ENCODE measurements around the gene EMILIN1. TPM values are rescaled to one million over a fixed set of nuclear protein-coding genes. Genes with fewer than 3 reads are reported as not detected.

EMILIN1 gene
- total RNA-seq, 1 donor from 2014 or later, result 180 TPM

DNA sequence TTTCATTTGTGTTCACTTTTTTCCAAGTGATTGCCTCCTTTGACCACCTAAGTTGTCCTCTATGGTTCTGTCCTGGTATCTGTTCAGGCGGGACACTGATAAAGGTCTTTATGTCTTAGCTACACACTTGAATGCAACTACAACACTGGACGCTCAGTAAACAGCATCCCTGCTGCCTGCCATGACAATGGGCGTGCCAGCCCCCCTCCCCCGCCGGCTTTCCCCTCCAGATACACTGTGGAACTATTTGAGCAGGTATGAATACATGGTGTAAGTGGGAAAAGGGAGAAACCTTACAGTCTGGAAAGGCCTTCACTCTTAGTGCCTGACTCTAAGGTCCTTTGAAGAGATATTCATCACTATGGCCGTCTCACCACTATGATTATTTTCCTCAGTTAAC, 21.2 kb upstream of the EMILIN1 start:
- TF ChIP-seq, protein P1, sequence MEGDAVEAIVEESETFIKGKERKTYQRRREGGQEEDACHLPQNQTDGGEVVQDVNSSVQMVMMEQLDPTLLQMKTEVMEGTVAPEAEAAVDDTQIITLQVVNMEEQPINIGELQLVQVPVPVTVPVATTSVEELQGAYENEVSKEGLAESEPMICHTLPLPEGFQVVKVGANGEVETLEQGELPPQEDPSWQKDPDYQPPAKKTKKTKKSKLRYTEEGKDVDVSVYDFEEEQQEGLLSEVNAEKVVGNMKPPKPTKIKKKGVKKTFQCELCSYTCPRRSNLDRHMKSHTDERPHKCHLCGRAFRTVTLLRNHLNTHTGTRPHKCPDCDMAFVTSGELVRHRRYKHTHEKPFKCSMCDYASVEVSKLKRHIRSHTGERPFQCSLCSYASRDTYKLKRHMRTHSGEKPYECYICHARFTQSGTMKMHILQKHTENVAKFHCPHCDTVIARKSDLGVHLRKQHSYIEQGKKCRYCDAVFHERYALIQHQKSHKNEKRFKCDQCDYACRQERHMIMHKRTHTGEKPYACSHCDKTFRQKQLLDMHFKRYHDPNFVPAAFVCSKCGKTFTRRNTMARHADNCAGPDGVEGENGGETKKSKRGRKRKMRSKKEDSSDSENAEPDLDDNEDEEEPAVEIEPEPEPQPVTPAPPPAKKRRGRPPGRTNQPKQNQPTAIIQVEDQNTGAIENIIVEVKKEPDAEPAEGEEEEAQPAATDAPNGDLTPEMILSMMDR (IDR thresholded peaks at IDR 0.05), result no peak
- H3K36me3 Mint-ChIP-seq (ENCODE audit: low read depth), result peaks cover 7% of the 10 kb centered on the region
- H3K27me3 Mint-ChIP-seq (ENCODE audit: low read depth), result no peaks in the 10 kb centered on the region
- H3K4me1 Mint-ChIP-seq (ENCODE audit: low read depth), result peaks cover 4% of the 10 kb centered on the region
- no peaks in the 10 kb centered on the region for H3K9me3 Mint-ChIP-seq (ENCODE audit: low read depth)
- H3K27ac Mint-ChIP-seq (ENCODE audit: unreplicated experiment), result no peak overlapping the region
- DNase-seq (ENCODE audit: low spot score), result no peak
- H3K4me3 Mint-ChIP-seq (ENCODE audit: unreplicated experiment), result no peak overlapping the region

DNA sequence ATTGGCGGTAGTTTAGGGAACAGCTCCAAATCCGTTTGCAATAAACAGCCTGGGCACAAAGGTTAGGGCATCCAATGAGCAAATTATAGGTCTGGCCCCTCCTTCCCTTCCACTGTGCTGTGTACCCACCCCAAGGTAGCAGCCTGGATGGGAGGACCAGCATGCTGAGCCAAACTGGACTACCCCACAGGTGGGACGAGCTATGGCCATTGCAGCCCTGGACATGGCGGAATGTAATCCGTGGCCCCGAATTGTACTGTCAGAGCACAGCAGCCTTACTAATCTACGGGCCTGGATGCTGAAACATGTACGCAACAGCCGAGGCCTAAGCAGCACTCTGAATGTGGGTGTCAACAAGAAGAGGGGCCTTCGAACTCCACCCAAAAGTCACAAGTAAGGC, 20.2 kb upstream of the EMILIN1 start:
- no peaks in the 10 kb centered on the region for H3K4me1 Mint-ChIP-seq (ENCODE audit: low read depth)
- H3K36me3 Mint-ChIP-seq (ENCODE audit: low read depth), result peaks cover 13% of the 10 kb centered on the region
- H3K27me3 Mint-ChIP-seq (ENCODE audit: low read depth), result no peaks in the 10 kb centered on the region
- H3K4me3 Mint-ChIP-seq (ENCODE audit: unreplicated experiment), result no peak overlapping the region
- no peak for DNase-seq (ENCODE audit: low spot score)
- H3K9me3 Mint-ChIP-seq (ENCODE audit: low read depth), result no peaks in the 10 kb centered on the region
- TF ChIP-seq, protein P1 (IDR thresholded peaks at IDR 0.05), result no peak
- H3K27ac Mint-ChIP-seq (ENCODE audit: unreplicated experiment), result no peak overlapping the region

DNA sequence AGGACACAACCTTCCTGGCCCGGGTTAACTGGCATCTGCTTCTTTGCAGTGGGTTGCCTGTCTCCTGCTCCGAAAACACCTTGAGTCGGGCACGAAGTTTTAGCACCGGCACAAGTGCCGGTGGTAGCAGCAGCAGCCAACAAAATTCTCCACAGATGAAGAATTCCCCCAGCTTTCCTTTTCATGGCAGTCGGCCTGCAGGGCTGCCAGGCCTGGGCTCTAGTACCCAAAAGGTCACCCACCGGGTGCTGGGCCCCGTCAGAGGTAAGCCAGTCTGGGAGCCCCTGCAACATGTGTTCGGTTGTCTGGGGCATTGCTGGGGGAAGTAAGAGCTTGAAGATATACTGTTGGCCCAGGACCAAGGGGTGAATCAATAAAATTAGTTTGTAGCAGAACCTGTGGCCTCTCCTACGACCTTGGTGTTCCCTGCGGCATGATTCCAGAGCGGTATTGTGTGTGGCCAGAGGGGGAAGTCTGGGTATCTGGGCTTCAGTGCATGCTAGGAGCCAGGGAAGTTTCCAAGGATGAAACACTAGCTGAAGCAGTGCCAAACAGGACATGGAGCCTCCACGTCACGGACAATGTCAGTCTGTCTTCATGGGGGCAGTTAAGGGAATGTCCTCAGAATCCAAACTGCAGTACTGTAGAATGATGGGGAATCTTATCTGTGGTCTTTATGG, 19.1 kb upstream of the EMILIN1 start:
- TF ChIP-seq, protein P1 (IDR thresholded peaks at IDR 0.05), result no peak
- H3K9me3 Mint-ChIP-seq (ENCODE audit: low read depth), result no peaks in the 10 kb centered on the region
- no peak for DNase-seq (ENCODE audit: low spot score)
- H3K4me1 Mint-ChIP-seq (ENCODE audit: low read depth), result peaks cover 4% of the 10 kb centered on the region
- peak overlapping the region; percentile 22 for H3K27ac Mint-ChIP-seq (ENCODE audit: unreplicated experiment)
- no peaks in the 10 kb centered on the region for H3K27me3 Mint-ChIP-seq (ENCODE audit: low read depth)
- H3K36me3 Mint-ChIP-seq (ENCODE audit: low read depth), result peaks cover 13% of the 10 kb centered on the region
- no peak overlapping the region for H3K4me3 Mint-ChIP-seq (ENCODE audit: unreplicated experiment)

DNA sequence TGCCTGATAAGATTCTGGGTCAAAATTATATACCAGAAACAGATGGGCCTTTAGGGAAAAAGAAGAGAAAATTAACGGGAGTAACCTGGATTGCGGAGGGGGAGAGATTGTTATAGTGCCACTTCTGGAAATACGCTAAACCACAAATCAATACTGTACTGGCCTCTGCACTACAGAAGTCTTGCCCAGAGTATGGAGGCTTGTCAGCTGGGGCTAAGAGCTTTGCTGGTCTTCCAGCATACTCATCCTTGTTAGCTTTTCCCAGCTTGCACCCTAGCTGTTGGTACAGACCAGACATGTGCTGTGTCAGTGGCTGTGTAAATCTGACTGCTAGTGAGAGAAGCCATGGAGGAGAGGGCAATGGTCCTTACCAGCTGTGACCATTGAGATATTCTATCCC, 18.1 kb upstream of the EMILIN1 start:
- Mint-ChIP-seq H3K9me3 (ENCODE audit: low read depth) (no peaks in the 10 kb centered on the region), H3K36me3 (ENCODE audit: low read depth) (peaks cover 13% of the 10 kb centered on the region), H3K4me3 (ENCODE audit: unreplicated experiment) (no peak overlapping the region), H3K27ac (ENCODE audit: unreplicated experiment) (no peak overlapping the region), H3K27me3 (ENCODE audit: low read depth) (no peaks in the 10 kb centered on the region), H3K4me1 (ENCODE audit: low read depth) (peaks cover 5% of the 10 kb centered on the region)
- DNase-seq (ENCODE audit: low spot score), result no peak
- TF ChIP-seq, protein P1 (IDR thresholded peaks at IDR 0.05), result no peak

DNA sequence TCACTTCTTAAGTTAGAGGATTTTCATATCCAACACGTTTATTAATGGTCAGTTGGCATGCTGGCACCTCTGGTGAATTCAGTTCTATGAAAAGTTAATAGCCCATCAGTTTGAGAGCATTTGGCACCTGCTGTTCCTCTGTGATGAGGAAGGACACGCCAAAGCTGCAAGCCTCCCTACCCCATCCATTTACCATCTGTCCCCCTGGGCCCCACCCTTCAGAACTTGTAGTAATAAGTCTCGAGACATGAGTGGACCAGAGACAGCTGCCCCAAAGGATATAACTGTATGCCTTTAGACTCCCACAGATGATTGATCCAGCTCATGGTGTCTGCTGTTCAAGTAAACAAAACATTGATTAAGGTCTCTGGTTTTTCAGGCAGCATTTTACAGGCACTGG, 13.3 kb upstream of the EMILIN1 start:
- Mint-ChIP-seq H3K9me3 (ENCODE audit: low read depth) (no peaks in the 10 kb centered on the region), H3K4me1 (ENCODE audit: low read depth) (peaks cover 34% of the 10 kb centered on the region), H3K4me3 (ENCODE audit: unreplicated experiment) (no peak overlapping the region), H3K27me3 (ENCODE audit: low read depth) (no peaks in the 10 kb centered on the region), H3K27ac (ENCODE audit: unreplicated experiment) (no peak overlapping the region), H3K36me3 (ENCODE audit: low read depth) (peaks cover 23% of the 10 kb centered on the region)
- TF ChIP-seq, protein P1 (IDR thresholded peaks at IDR 0.05), result no peak
- DNase-seq (ENCODE audit: low spot score), result no peak
